22Rv1 (cell line): ENCODE data around the gene POFUT2.

Source experiments
- H3K27ac ChIP-seq: fragments of 450-650 bp; 2 replicates; pipeline ENCODE4 v1.5.1; 2017
- ZFX ChIP-seq: fragments of 450-650 bp; IDR thresholded peaks from 2 replicates; pipeline ENCODE4 v1.6.1; 2017; ENCODE audit warnings: antibody characterized with exemption, borderline replicate concordance
- TF ChIP-seq, protein P1 (sequence below): fragments of 450-650 bp; IDR thresholded peaks from 2 replicates; pipeline ENCODE4 v1.5.1; 2017; ENCODE audit warnings: mild to moderate bottlenecking

The POFUT2 gene

DNA sequence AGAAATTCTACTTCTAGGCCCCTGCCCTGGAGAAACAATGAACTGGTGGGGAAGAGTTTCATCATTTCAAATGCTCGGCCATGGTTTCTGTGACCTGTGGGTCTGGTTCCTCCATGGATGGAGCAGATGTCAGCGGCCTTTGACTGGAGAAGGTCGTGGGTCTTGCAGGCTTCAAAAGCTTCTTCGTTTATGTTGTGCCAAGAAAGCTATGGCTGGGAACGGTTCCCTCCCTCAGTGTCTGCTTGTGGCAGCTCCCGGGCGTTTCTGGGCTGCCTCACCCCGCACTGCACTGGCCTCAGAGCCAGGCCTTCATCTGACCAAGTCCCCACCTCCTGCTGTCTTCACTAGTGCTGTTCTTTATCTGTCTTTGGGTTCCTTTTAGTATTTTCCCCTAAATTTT lies 46.4 kb upstream of the POFUT2 start:
- H3K27ac ChIP-seq, result no peak overlapping the region
- TF ChIP-seq ZFX, result no peak
- TF ChIP-seq, protein P1, sequence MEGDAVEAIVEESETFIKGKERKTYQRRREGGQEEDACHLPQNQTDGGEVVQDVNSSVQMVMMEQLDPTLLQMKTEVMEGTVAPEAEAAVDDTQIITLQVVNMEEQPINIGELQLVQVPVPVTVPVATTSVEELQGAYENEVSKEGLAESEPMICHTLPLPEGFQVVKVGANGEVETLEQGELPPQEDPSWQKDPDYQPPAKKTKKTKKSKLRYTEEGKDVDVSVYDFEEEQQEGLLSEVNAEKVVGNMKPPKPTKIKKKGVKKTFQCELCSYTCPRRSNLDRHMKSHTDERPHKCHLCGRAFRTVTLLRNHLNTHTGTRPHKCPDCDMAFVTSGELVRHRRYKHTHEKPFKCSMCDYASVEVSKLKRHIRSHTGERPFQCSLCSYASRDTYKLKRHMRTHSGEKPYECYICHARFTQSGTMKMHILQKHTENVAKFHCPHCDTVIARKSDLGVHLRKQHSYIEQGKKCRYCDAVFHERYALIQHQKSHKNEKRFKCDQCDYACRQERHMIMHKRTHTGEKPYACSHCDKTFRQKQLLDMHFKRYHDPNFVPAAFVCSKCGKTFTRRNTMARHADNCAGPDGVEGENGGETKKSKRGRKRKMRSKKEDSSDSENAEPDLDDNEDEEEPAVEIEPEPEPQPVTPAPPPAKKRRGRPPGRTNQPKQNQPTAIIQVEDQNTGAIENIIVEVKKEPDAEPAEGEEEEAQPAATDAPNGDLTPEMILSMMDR, result no peak

DNA sequence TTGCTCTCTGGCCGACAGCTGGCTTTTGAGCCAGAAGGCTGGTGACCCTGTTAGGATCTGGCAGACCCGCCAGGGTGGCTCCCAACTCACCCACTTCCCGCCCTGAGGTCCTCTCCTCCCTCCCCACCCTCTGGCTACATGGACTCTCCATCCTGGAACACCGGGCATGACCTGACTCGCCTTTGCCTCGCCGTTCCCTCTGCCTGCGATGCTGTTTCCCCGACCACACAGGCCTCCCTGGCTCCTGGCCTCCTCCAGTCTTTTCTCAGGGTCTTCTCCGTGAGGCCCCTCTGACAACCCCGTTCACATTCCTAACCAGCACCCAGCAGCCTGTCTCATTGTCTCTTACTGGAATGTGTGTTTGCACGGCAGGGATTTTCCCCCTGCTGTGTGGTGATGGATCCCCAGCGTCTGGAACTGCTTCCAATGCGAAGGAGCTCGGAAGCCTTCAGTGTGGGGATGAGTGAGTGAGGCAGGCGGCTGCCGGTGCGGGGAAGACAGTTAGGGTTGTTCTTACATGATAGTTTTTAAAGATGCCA lies 46.0 kb upstream of the POFUT2 start:
- H3K27ac ChIP-seq, result no peak overlapping the region
- TF ChIP-seq, protein P1, result no peak
- no peak for TF ChIP-seq ZFX

DNA sequence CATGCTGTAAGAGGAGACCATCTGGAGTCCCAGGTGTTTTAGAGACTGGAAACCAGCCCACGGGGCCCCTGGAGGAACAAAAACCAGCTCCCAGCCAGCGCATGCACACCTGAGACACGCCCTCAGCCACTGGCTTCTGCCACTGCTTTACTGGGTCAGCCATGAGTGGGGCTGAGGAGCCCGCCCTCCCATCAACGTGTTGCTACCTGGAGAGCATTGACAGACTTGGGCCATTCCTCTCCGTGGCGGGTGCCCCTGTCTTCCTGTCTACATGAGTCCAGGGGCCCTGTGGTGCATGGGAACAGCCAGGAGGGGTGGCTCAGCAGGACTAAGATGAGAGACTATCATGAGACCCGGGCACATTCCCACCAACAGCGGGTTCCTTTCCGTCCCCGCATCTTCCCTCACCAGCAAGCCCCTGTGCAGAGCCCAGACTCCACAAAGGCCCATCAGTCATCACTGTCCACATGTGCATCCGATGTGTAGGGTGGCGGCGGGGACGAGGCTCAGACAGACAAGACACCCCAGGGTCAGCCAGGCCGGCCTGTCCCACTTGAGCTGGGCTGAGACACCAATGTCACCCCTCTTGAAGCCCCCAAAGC lies 45.4 kb upstream of the POFUT2 start:
- TF ChIP-seq, protein P1, result no peak
- no peak for TF ChIP-seq ZFX
- H3K27ac ChIP-seq, result no peak overlapping the region

DNA sequence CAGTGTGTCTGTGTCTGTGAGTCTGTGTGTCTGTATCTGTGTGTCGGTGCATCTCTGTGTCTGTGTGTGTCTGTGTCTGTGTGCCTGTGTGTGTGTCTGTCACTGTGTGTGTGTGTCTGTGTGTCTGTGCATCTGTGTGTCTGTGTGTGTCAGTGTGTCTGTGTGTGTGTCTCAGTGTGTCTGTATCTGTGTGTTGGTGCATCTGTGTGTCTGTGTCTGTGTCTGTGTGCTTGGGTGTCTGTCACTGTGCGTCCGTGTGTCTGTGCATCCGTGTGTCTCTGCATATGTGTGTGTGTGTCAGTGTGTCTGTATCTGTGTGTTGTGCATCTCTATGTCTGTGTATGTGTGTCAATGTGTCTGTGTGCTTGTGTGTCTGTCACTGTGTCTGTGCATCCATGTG lies 44.7 kb upstream of the POFUT2 start:
- no peak overlapping the region for H3K27ac ChIP-seq
- TF ChIP-seq, protein P1, result no peak
- no peak for TF ChIP-seq ZFX

DNA sequence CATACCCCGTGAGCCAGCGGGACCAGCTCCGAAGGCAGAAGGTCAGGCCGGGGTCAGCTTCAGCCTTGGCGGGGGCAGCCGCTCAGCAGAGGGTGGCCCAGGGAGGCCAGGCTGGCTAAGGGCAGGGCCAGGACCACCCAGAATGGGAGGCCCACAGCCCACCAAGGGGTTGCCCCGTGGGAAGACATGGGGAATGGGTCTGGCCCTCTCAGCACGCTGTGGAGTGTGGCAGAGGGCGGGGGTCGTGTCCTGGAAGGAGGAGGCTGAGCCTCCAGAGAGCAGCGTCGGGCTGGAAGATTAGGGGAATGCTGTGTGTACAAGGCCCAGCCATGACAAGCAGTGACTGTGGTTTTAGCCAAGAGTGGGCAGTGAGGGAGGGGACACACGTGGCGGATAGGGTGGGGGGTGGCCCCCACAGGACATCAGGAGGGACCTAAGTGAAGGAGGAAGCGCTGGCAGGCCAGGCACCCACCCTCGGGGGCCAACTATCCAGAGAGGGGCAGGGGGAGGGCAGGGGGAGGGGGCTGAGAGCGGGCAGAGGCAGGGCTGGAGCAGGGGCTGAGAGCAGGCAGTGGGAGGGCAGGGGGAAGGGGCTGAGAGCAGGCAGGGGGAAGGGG lies 43.9 kb upstream of the POFUT2 start:
- H3K27ac ChIP-seq, result no peak overlapping the region
- no peak for TF ChIP-seq ZFX
- TF ChIP-seq, protein P1, result no peak

DNA sequence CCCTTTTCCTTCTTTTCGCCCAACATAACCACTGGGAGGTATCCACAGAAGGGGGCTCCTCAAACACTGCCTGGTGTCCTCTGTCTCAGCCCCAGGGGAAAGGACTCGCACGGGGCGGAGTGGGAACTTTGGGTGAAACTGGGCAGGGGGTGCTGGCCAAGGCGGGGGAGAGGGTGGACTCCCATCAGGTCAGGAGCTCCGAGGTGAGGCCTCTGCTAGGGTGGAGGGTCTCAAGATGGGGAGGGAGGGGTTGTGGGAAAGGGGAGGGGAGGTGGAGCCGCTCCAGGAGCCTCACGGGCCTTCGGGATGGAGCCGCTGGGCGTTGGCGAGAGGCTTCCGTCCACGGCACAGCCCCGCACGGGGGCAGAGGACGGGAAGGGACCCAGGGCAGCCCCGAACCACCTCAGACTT lies 43.2 kb upstream of the POFUT2 start:
- TF ChIP-seq ZFX, result no peak
- TF ChIP-seq, protein P1, result no peak
- no peak overlapping the region for H3K27ac ChIP-seq

DNA sequence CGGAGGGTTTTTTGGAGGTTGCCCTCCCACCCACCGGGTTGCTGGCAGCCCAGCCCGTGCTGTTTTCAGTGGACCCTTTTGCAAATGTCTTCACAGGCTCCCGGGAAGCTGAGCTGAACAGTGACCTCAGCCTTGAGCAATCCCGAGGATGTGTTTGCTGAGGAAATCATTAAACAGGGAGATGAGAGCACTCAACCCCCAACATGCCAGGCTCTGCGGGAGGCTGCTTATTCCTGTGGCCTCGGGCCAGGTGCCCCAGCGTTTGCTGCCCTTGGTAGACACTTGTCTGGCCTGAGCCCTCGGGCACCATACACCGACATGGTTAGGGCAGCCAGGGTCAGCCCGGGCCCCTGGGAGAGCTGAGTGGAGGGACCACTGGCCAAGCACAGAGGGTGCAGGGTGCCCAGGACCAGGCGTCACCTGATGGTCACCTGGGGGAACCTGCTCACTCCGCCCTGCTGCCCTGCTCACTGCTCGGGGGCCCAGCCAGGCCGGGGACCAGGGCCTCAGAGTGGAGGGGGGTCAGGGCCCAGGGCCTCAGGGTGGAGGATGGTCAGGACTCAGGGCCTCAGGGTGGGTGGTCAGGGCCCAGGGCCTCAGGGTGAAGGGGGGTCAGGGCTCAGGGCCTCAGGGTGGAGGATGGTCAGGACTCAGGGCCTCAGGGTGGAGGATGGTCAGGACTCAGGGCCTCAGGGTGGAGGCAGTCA lies 42.5 kb upstream of the POFUT2 start:
- TF ChIP-seq, protein P1, result no peak
- TF ChIP-seq ZFX, result no peak
- no peak overlapping the region for H3K27ac ChIP-seq
